ENCODE measurements around the gene ZNF462.
"Not testable (repeated sequence)": the region's sequence is repeated elsewhere in the genome, so short reads cannot be mapped to it uniquely, and the experiment has no call there.

ZNF462 gene

DNA sequence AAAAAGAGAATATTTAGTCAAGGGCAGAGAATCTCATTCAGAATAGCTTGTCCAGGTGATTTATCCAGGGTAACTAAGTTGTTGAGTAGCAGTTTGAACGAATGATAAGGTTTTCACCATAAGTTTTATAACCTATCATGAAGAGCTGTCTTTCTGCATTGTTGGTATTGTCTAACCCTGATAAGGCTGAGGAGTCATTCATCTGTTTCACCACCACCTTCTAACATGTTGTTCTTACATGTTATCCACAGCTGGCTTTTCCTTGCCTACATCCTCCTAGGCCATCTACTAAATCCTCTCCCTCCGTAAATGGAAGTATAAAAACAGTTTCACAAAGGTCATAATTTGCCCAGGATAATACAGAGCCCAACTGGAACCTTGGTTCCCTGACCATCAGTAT, 24.1 kb downstream of the ZNF462 start:
- DNase-seq: no peak

DNA sequence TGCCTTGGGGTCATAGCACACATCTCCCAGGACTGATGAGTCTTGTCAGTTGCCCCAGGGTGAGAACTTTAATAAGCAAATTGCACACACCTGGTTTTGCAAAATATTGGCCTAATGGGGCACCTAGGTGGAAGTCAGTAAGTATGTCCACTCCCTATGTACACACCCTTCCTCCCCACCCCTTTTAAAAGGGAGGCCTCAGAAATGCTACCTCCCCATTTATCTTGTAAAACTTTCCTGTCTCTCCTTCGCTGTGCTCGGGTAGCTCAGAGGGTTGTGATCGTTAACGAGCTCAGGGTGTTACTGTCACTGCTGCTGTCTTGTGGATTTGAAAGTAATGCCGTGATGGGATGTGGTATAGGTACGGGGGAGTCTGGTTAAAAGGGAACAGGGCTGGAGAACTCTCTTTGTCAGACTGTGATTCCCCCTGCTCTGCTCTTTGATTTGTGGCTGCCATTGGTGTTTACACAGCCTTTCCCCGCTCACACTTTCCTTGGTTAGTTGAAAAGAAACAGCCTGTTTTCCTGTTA, 26.2 kb downstream of the ZNF462 start:
- no peak for DNase-seq

DNA sequence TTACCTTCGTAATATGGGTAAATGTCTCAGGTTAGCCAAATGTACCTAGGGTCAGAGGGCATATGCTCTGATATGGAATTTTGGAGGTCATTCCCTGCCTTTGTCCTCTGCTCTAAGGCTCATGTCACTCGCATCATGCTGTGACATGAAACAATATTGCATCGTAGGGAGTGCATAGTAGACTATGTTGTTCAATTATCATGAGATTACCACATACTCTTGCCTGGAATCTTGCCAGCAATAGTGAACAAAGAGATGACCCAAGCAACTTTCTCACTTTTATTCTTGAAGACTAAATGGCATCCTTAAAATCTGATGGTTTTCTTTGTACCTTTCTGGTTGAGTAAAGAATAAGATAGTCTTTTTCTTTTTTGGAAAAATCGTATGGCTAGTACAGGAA, 27.6 kb downstream of the ZNF462 start:
- no peak for DNase-seq

DNA sequence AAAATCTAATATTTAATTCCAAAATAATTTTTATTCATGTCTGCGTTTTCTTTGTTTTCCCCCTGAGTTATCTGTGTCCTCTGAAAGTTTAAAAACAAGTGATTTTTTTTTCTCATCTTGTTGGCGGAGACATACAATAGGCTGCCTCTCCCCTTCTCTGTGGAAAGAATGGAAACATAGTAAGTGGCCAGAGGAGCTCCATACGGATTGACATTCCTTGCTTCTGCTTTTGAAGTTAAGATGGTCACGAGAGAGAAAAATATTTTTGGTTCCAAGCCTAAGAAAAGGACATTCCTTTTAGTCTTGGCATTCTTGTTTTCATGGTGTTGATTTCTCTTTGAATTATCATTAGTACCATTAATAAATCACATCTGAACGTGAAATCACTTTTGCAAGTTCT, 28.3 kb downstream of the ZNF462 start:
- DNase-seq: no peak

DNA sequence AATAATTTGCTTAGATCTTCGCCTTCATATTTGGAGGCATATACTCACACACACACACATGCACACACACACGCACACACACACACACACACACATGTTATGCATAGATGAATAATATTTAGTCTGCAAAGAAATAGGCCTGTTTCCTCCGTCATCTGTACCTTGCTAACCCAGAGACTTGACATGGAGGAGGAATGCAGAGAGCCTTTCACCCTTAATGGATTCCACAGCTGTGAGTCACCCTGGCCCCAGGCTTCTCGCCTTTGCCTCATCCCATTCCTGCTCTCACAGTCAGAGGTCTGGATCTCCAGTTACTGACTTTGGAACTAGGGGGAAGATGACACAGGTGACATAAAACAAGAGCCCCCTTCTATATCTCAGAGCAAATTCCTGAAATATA, 29.7 kb downstream of the ZNF462 start:
- peak; percentile 91 for DNase-seq

DNA sequence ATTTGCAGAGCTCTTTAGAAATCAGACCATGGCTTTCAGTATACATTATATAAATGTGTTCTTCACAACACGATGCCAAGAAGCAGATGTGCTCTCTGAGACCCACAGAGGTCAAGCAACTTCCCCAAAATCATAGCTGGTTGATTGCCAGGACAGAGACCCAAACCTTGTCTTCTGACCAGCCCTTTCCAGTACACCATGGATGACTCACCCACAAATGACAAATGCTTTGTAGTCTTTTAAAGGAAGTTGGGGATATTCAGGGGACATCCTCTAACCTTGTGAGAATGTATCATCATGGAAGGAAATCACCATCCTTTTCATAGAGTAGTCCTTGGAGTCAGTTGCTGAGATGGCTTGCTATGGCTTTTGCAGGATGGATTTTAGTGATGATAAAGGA, 30.1 kb downstream of the ZNF462 start:
- peak; percentile 53 for DNase-seq

DNA sequence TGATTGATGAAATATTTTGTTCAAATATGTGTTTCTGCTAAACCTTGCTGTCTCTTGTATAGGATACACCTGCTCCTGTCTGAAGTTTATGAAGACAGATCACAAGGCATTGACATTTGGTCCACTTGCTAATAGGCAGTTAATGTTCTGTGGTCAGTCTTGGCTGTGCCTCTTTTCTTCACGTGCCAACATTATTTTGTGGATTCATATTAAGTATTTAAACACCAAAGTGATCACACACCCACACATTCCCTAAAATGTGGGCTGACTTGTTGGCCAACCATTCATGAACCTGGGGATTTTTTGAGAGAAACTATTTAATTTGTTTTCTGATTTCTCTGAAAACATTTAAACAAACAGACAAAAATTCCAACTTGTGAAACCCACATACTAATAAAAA, 33.7 kb downstream of the ZNF462 start:
- DNase-seq: no peak

DNA sequence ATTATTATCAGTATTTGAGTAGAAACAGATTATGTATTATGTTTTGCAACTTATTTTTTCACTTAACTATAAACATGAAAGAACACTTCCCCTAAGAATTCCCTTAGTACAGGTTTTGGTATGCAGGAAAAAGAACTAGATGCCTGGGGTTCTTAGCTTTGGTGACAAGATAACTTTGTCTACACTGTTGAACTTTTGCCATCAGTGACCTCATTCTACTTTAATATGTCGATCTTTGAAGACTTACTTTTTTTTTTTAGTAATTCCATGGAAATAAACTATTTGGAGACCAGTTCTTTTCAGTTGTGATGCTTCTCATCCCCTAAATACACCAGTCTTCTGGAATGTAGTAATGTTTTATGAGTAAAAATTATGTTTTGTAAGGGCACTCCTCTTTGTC, 34.3 kb downstream of the ZNF462 start:
- no peak for DNase-seq

DNA sequence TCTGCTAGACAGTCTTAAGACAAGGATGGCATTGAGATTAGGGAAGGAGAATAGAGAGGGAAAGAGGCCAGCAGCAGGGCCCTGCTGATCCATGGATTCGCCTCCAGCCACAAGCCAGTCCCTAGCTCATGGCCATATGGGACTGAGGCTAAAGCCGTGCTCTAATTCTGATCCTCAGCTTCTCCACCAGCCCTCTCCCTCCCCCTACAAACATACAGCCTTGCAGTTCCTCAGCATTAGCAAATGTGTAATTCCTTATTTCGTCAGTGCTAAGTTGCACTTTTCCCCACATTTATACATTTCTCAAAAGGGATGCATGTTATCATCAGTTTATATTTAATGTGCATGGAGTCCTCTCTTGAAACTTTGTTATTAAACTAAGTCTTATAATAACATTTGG, 34.8 kb downstream of the ZNF462 start:
- DNase-seq: no peak

DNA sequence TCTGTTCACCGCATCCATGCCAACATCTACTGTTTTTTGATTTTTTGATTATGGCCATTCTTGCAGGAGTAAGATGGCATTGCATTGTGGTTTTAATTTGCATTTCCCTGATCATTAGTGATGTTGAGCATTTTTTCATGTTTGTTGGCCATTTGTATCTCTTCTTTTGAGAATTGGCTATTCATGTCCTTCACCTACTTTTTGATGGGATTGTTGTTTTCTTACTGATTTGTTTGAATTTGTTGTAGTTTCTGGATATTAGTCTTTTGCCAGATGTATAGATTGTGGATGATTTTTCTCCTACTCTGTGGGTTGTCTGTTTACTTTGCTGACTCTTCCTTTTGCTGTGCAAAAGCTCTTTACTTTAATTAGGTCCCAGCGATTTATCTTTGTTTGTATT, 37.6 kb downstream of the ZNF462 start:
- not testable (repeated sequence) for DNase-seq

DNA sequence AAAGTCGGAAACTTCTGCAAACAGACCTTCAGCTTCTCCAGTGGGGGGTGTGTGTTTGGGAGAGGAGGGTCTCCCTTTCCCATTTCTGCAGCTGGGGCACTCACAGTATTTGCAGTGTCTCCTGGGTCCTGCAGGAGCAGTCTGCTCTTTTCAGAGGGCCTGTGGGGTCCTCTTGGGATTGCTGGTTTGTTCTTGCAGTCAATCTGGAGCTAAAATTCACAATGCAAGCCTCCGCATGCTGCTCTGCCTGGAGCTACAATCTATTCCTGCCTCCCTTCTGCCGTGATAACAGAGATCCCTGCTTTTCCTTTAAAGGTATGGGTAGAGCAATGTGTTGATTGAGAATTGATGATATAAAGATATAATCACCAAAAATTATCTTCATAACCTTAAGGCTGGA, 43.2 kb downstream of the ZNF462 start:
- no peak for DNase-seq

DNA sequence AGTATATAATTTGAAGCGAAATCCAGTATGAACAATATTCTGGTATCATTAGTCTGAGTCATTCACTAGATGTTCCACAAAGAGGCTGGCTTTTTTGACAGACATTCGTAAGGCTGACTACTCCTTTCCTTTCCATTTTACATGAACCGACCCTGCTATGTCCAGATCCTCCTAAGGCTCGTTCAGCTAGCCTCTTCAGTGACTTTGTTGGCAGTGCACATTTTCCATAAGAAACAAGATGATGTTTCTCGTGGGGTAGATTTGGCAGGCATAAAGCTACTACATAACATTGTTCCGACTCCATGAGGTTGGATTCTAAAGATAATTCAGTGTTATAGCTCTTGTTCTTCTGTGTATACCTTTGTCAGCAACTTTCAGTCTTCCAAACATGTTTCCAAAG, 49.0 kb downstream of the ZNF462 start:
- no peak for DNase-seq

DNA sequence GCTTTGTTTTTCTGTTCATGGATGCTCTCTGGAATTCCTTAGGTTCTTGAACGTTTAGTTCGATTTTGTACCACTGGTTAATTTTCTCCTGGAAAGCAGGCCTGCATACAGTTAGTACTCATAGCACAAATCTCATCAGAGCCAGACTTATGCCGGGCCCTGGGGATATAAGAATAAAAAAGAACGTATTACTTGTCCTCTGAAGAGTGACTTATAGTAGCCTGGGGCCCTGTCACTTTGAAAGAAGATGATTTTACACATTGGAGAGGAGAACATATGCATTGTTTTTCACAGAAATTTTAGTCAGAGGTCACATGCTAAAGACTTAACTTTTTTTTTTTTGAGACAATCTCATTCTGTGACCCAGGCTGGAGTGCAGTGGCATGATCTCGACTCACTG, 50.3 kb downstream of the ZNF462 start:
- DNase-seq: no peak

DNA sequence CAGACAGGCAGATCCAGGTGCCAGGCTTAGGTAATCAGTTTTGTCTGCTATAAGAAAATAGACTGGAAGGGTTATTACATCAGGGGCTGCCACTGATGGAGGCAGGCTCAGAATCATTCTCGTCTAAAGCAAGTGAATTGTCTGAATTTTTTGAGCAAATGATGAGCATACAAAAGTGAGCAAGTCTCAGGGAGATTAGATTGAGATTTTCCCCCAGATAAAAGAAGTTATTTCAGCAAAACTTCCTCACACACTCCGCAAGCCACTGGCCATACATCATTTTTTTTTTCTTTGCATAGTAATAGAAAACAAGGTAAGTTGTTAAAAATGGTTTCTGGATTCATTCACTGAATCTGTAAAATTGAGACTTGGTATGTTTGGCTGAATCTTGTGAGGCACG, 52.9 kb downstream of the ZNF462 start:
- DNase-seq: no peak

DNA sequence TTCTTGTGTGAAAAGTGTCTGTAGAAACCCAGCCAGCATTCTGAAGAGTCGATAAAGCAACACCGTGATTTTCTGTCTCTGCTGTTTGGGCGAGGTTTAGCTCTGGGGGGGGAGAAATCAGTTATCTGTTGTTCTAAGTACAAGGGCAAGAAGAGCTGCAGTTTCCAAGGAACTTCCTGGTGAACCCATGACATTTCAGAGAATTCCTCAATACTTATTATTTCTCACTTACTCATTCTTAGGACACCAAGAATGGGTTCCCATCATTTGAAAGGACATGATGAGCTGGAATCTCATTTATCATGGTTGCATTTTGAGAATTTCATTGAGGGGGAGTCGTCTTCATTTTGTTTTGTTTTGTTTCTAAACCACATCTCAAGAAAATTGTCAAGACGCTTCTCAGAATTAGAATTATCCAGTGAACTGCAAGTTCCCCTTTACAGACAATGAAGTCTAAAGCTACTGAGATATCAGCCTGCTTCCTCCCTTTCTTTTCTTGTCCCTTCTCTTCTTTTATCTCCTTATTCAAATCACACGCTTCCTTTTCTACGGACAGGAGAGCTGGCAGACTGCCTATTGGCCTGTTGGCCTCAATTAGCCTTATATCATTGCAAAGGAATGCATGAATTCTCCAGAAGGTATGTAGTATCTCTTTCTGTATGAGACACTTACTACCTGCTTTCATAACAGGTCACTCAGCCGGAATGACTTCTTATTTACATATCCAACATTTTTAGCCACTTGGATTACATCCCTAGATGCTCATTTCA, 53.7 kb downstream of the ZNF462 start:
- peak; percentile 52 for DNase-seq

DNA sequence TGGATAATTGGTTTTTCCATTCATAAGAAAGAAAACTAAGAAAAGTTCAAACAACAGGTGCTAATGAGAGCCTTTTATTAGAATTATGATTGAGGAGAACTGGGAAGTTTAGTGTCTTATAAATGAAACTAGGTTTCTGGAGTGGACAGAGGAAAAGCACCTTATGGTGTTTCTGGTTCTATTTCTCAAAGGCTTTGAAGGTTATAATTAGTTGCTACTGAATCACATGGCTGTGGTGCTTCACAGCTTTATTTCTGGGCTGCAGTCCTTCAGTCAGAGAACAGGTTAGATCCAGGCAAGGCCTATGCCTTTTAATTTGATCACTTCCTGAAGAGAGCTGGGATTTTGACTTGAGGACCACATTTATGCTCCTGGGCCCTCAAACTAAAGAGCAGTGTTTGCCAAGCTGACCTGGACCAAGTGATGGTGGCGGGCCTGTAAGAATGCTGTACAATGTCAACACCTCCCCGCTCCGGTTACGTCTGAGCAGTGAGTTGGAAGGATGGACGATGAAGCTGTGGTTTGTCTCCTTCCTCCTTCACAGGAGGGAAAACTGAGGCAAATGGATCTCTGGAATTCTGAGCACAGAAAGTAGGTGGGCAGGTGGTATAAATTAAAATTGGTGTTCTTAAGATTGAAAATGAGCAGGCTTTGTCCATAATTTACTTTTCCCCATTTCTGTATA, 56.0 kb downstream of the ZNF462 start:
- no peak for DNase-seq

DNA sequence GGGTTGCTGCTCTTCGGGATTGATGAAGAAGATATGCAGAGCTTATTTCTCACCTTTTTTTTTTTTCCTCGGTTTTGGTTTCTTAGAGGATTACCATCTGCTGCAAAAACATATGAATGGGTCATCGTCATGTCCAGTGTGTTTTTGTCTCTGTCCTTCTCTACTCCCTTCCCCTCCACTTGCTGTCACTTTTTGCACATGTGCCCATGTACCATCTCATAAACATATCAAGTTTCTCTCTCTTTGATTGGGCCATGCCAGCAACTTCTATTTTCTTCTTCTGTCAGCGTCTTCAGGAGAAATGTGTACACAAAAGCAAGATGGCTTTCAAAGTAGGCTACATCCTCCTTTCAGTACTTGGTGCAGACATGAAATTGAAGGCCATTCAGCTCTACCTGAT, 57.1 kb downstream of the ZNF462 start:
- DNase-seq: no peak

DNA sequence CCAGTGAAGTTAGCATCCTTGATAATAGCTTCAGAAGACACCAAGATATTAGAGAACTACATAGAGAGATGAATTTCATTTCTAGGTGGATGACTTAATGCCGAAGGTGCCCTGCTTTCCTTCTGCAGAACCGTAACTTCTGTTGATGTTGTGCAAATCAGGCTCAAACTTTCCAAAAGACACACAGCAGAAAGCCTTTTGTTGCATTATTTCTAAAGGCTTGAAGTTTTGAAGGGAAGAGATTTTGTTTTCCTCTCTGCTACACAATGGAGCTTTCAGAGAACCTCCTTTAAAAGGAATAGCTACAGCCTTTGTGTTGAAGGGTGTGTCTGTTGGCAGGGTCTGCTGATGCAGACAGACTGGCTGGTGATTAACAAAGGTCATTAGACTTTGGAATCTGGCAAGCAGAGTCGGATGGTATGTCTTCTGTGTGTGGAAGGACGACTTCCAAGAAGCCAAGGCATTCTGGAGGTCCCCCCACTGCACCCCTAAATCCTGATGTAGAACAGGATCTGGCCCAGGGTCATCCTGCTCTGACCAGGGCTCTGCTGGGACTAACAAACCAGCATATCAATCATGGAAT, 57.8 kb downstream of the ZNF462 start:
- no peak for DNase-seq

DNA sequence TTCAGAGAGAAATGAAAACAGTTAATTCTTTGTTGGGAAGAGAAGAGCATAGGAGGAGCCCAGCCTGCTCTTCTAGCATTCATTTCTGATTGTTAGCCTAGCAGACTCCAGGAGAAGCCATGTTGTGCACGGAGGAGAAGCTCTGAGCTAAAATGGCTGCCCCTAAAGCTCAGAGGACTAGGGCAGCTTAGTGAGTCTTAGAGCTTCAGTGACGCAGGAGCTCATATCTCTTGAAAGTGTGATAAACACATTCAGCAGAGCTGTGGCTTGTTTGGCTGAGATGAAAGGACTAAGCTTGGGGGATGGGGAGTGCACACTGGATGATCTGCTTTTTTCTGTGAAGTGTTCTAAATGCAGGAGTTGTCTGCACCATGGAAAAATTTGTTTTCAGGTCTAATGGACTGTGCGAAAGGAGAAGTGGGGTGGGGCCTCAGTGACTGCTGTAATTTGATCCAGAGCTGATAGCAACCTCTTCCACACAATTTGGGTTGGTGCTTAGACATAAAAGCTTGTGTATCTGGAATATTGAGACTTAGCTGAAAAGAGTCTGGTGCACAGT, 58.5 kb downstream of the ZNF462 start:
- DNase-seq: no peak

DNA sequence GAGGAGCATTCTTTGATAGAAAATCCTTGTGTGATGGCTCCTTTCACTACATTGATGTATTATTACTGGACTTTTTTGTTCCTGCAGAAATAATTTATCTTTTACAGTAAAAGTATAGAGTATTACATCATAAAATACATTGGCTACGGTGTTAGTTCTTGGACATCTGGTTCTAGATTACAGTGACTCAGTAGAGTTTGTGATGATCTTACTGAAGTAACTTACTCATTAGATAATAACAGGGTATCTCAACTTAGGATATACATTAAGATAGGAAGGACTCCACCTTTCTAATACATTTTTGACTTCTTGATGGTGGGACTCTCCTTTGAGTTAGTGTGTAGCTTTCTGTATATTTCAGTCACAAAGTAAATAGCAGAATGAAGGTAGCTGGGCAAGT, 59.1 kb downstream of the ZNF462 start:
- no peak for DNase-seq

DNA sequence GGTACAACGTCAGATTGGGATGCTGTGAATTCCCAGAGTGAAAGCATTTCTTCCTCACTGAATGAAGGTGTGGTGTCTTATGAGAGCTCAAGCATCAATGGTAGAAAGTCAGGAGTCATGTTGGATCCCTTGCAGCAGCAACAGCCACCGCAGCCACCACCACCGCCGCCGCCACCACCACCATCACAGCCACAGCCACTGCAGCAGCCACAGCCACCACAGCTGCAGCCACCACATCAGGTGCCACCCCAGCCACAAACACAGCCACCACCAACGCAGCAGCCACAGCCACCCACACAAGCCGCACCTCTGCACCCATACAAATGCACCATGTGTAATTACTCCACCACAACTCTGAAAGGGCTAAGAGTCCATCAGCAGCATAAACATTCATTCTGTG, 62.4 kb downstream of the ZNF462 start:
- no peak for DNase-seq

DNA sequence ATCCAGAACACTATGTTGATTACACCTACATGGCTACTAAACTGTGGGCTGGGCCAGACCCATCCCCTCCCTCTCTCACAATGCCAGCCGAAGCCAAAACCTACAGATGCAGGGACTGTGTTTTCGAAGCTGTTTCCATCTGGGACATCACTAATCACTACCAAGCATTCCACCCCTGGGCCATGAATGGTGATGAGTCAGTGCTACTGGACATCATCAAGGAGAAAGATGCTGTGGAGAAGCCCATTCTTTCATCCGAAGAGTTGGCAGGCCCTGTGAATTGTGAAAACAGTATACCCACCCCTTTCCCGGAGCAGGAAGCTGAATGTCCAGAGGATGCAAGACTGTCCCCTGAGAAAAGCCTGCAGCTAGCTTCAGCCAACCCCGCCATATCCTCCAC, 65.0 kb downstream of the ZNF462 start:
- DNase-seq: no peak

DNA sequence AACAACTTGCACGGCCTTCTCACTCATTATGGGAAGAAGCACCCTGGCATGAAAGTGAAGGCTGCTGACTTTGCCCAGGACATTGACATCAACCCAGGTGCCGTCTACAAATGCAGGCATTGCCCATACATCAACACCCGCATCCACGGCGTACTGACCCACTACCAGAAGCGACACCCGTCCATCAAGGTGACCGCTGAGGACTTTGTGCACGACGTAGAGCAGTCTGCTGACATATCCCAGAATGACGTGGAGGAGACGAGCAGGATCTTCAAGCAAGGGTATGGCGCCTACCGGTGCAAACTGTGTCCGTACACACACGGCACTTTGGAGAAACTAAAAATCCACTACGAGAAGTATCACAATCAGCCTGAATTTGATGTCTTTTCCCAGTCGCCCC, 65.4 kb downstream of the ZNF462 start:
- no peak for DNase-seq

Measured in T1000 (cell line).